Measurements from ENCODE around the gene NGF.

- TF ChIP-seq CTCF (IDR thresholded peaks at IDR 0.05) (no peak), POLR2A (IDR thresholded peaks at IDR 0.05; ENCODE audit: low read depth) (no peak), POLR2AphosphoS5 (IDR thresholded peaks at IDR 0.05) (no peak)
These were observed 26.7 kb upstream of the NGF start for GRCh38 chr1:115364780-115365155.
